NOMO-1 treated with DMSO at 0.1 percent for 48 hours (cell line): ENCODE data around the gene PCDHB15.
"Not testable (repeated sequence)": the region's sequence is repeated elsewhere in the genome, so short reads cannot be mapped to it uniquely, and the experiment has no call there.

Source experiments
- DNase-seq: peaks from one replicate; lab custom pipeline; 2025; ENCODE audit not compliant: unreplicated experiment; lab: John Stamatoyannopoulos, UW

Gene PCDHB15

GRCh38 chr5:141245250-141245717 lies at the start of gene PCDHB15:
TSS of gene PCDHB15 (plus strand) at chr5:141245395. CDS start at chr5:141245579, 184 bp downstream.
- no peak for DNase-seq

- DNase-seq = no peak
Observed at GRCh38 chr5:141196363-141196762, 48.8 kb upstream of the PCDHB15 start.

GRCh38 chr5:141199359-141200235 lies 45.6 kb upstream of the PCDHB15 start, which contains the start of gene PCDHB11:
TSS of gene PCDHB11 (plus strand) at chr5:141199627. CDS start at chr5:141199775, 148 bp downstream.
- DNase-seq = no peak

DNA sequence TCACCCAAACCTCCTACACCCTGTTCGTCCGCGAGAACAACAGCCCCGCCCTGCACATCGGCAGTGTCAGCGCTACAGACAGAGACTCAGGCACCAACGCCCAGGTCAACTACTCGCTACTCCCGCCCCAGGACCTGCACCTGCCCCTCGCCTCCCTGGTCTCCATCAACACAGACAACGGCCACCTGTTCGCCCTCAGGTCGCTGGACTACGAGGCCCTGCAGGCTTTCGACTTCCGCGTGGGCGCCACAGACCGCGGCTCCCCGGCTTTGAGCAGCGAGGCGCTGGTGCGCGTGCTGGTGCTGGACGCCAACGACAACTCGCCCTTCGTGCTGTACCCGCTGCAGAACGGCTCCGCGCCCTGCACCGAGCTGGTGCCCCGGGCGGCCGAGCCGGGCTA lies 44.1 kb upstream of the PCDHB15 start:
- not testable (repeated sequence) for DNase-seq

DNA sequence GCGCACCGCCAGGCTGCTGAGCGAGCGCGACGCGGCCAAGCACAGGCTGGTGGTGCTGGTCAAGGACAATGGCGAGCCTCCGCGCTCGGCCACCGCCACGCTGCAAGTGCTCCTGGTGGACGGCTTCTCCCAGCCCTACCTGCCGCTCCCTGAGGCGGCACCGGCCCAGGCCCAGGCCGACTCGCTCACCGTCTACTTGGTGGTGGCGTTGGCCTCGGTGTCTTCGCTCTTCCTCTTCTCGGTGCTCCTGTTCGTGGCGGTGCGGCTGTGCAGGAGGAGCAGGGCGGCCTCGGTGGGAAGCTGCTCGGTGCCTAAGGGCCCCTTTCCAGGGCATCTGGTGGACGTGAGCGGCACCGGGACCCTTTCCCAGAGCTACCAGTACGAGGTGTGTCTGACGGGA lies 43.5 kb upstream of the PCDHB15 start:
- not testable (repeated sequence) for DNase-seq

DNA sequence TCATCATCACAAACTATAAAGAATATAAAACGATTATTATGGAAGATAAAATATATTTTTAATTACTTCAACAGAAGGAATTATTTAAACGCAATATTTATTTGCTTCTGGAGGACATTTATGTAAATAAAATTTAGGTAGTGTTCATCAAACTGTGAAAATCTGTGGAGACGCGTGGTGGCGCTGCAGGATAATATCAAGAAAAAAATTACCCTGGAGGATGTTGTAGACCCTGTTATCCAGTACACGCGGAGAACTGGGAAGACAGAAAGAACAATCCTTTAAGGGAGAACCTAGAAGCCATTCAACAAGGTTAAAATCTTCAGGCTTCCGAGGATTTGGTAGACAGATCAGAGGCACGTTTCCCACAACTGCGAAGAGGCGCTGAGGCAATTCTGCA lies 36.7 kb upstream of the PCDHB15 start, which contains the start of gene PCDHB12:
Gene PCDHB12 (plus strand): TSS at position 242 of the 400 bp plus-strand sequence. CDS start 189 bp downstream, outside the sequence.
- DNase-seq = no peak

- not testable (repeated sequence) for DNase-seq
Observed at GRCh38 chr5:141210281-141210680, 34.9 kb upstream of the PCDHB15 start.

- DNase-seq = not testable (repeated sequence)
Observed at GRCh38 chr5:141210849-141211248, 34.3 kb upstream of the PCDHB15 start.

GRCh38 chr5:141213656-141214339 lies 31.4 kb upstream of the PCDHB15 start, which contains the start of gene PCDHB13:
TSS of gene PCDHB13 (plus strand) at chr5:141213919. CDS start at chr5:141214124, 205 bp downstream.
- DNase-seq = not testable (repeated sequence)

- DNase-seq = not testable (repeated sequence)
Observed at GRCh38 chr5:141214583-141214982, 30.6 kb upstream of the PCDHB15 start.

DNA sequence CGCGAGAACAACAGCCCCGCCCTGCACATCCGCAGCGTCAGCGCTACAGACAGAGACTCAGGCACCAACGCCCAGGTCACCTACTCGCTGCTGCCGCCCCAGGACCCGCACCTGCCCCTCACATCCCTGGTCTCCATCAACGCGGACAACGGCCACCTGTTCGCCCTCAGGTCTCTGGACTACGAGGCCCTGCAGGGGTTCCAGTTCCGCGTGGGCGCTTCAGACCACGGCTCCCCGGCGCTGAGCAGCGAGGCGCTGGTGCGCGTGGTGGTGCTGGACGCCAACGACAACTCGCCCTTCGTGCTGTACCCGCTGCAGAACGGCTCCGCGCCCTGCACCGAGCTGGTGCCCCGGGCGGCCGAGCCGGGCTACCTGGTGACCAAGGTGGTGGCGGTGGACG lies 29.7 kb upstream of the PCDHB15 start:
- not testable (repeated sequence) for DNase-seq

- DNase-seq = not testable (repeated sequence)
Observed at GRCh38 chr5:141216035-141216434, 29.2 kb upstream of the PCDHB15 start.

GRCh38 chr5:141223112-141223783 lies 21.9 kb upstream of the PCDHB15 start, which contains the start of gene PCDHB14:
TSS of gene PCDHB14 (plus strand) at chr5:141223343. CDS start at chr5:141223506, 163 bp downstream.
- DNase-seq = peak; percentile 34

DNA sequence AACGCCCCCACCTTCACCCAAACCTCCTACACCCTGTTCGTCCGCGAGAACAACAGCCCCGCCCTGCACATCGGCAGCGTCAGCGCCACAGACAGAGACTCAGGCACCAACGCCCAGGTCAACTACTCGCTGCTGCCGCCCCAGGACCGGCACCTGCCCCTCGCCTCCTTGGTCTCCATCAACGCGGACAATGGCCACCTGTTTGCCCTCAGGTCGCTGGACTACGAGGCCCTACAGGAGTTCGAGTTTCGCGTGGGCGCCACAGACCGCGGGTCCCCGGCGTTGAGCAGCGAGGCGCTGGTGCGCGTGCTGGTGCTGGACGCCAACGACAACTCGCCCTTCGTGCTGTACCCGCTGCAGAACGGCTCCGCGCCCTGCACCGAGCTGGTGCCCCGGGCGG lies 20.4 kb upstream of the PCDHB15 start:
- DNase-seq = not testable (repeated sequence)

- DNase-seq = not testable (repeated sequence)
Observed at GRCh38 chr5:141225421-141225820, 19.8 kb upstream of the PCDHB15 start.

- no peak for DNase-seq
Observed at GRCh38 chr5:141234109-141234667, 11.0 kb upstream of the PCDHB15 start.

- not testable (repeated sequence) for DNase-seq
Observed at GRCh38 chr5:141235922-141236321, 9.3 kb upstream of the PCDHB15 start.

GRCh38 chr5:141236516-141237313 lies 8.5 kb upstream of the PCDHB15 start:
- no peak for DNase-seq

- DNase-seq = no peak
Observed at GRCh38 chr5:141241496-141241895, 3.7 kb upstream of the PCDHB15 start.

- not testable (repeated sequence) for DNase-seq
Observed at GRCh38 chr5:141246971-141247370, 1.8 kb downstream of the PCDHB15 start.
